Effector memory CD8-positive, alpha-beta T cell (primary cell): Measurements from ENCODE around the gene TIMP2.

Experiments used
- ATAC-seq: fragments of 150-1000 bp; cut with Tn5 transposase; replicated peaks from 2 replicates; pipeline ENCODE4 v1.10.0; 2021; ENCODE audit warnings: mild to moderate bottlenecking, moderate library complexity
- DNase-seq, 3 experiments: peaks; one replicate each; pipeline ENCODE4 v3.0.0; 2021
- H3K27ac Mint-ChIP-seq, 2 donors: one replicate each; pipeline ENCODE4 v1.8.0; 2022; ENCODE audit warnings: mild to moderate bottlenecking in 2 of 2, mixed read lengths in 2 of 2, moderate library complexity in 2 of 2
- H3K27me3 Mint-ChIP-seq, 2 donors: one replicate each; pipeline ENCODE4 v1.8.0; 2022; ENCODE audit warnings: mixed read lengths in 2 of 2
- H3K36me3 Mint-ChIP-seq: one replicate; pipeline ENCODE4 v1.8.0; 2022; ENCODE audit warnings: mild to moderate bottlenecking, moderate library complexity, mixed read lengths; ENCODE audit not compliant: insufficient read depth
- H3K4me1 Mint-ChIP-seq, 2 donors: one replicate each; pipeline ENCODE4 v1.8.0; 2022; ENCODE audit warnings: low read depth in 2 of 2, mixed read lengths in 2 of 2
- H3K4me3 Mint-ChIP-seq, 2 donors: one replicate each; pipeline ENCODE4 v1.8.0; 2022; ENCODE audit warnings: mild to moderate bottlenecking in 2 of 2, mixed read lengths in 2 of 2, moderate library complexity in 2 of 2
- H3K9me3 Mint-ChIP-seq, 2 donors: one replicate each; pipeline ENCODE4 v1.8.0; 2022; ENCODE audit warnings: mixed read lengths in 2 of 2

TIMP2 gene

GRCh38 chr17:78933959-78934568 is 8.9 kb upstream of the TIMP2 start:
- Mint-ChIP-seq H3K36me3 (peaks cover 3% of the 10 kb centered on the region), H3K4me1 (peaks cover 10 to 17% of the 10 kb centered on the region in 2 donors), H3K4me3 (peak overlapping the region in 1 of 2 donors; percentile 61), H3K27ac (peak overlapping the region; percentile 57 to 89), H3K9me3 (no peaks in the 10 kb centered on the region), H3K27me3 (peaks cover 12 to 34% of the 10 kb centered on the region in 2 donors)
- no peak for ATAC-seq
- no peak for DNase-seq

GRCh38 chr17:78933025-78933958 is 8.1 kb upstream of the TIMP2 start:
- Mint-ChIP-seq H3K9me3 (no peaks in the 10 kb centered on the region), H3K27ac (peak overlapping the region; percentile 89 to 96), H3K4me3 (peak overlapping the region in 1 of 2 donors; percentile 61), H3K36me3 (peaks cover 3% of the 10 kb centered on the region), H3K27me3 (peaks cover 18 to 42% of the 10 kb centered on the region in 2 donors), H3K4me1 (peaks cover 10 to 17% of the 10 kb centered on the region in 2 donors)
- DNase-seq (peak; percentile 41 to 44 (median 42)), ATAC-seq (peak; percentile 100)

- Mint-ChIP-seq H3K9me3 (no peaks in the 10 kb centered on the region), H3K27ac (no peak overlapping the region), H3K27me3 (peaks cover 24 to 55% of the 10 kb centered on the region in 2 donors), H3K4me3 (no peak overlapping the region), H3K36me3 (peaks cover 3% of the 10 kb centered on the region), H3K4me1 (peaks cover 10 to 15% of the 10 kb centered on the region in 2 donors)
- DNase-seq: no peak
- ATAC-seq: no peak
These were observed 5.0 kb upstream of the TIMP2 start for GRCh38 chr17:78929908-78930775.

GRCh38 chr17:78925662-78926555 is 722 bp upstream of the TIMP2 start:
- DNase-seq (no peak), ATAC-seq (no peak)
- Mint-ChIP-seq H3K9me3 (no peaks in the 10 kb centered on the region), H3K4me1 (peaks cover 7 to 8% of the 10 kb centered on the region in 2 donors), H3K36me3 (no peaks in the 10 kb centered on the region), H3K27me3 (peaks cover 30 to 64% of the 10 kb centered on the region in 2 donors), H3K4me3 (peak overlapping the region; percentile 4), H3K27ac (no peak overlapping the region)

- ATAC-seq (peak; percentile 17), DNase-seq (no peak)
- Mint-ChIP-seq H3K36me3 (no peaks in the 10 kb centered on the region), H3K9me3 (no peaks in the 10 kb centered on the region), H3K4me3 (peak overlapping the region; percentile 78 to 82), H3K27me3 (peaks cover 43 to 68% of the 10 kb centered on the region in 2 donors), H3K4me1 (peaks cover 7 to 8% of the 10 kb centered on the region in 2 donors), H3K27ac (peak overlapping the region in 1 of 2 donors; percentile 26)
These were observed 571 bp downstream of the TIMP2 start for GRCh38 chr17:78924481-78925151.

- Mint-ChIP-seq H3K9me3 (no peaks in the 10 kb centered on the region), H3K36me3 (no peaks in the 10 kb centered on the region), H3K27me3 (peaks cover 42 to 63% of the 10 kb centered on the region in 2 donors), H3K4me3 (peak overlapping the region; percentile 78 to 82), H3K27ac (peak overlapping the region in 1 of 2 donors; percentile 26), H3K4me1 (peaks cover 7 to 8% of the 10 kb centered on the region in 2 donors)
- ATAC-seq (peak; percentile 72), DNase-seq (peak; percentile 38 to 48 (median 42))
These were observed 1.3 kb downstream of the TIMP2 start for GRCh38 chr17:78923660-78924453.

GRCh38 chr17:78922816-78923498 is 2.2 kb downstream of the TIMP2 start:
- no peaks in the 10 kb centered on the region for H3K9me3 Mint-ChIP-seq
- peaks cover 33 to 60% of the 10 kb centered on the region in 2 donors for H3K27me3 Mint-ChIP-seq
- no peak for DNase-seq
- ATAC-seq: no peak
- H3K4me3 Mint-ChIP-seq: peak overlapping the region; percentile 20 to 82
- peaks cover 3% of the 10 kb centered on the region for H3K36me3 Mint-ChIP-seq
- peak overlapping the region in 1 of 2 donors; percentile 26 for H3K27ac Mint-ChIP-seq
- peaks cover 7 to 8% of the 10 kb centered on the region in 2 donors for H3K4me1 Mint-ChIP-seq

- Mint-ChIP-seq H3K36me3 (peaks cover 3% of the 10 kb centered on the region), H3K4me3 (no peak overlapping the region), H3K9me3 (no peaks in the 10 kb centered on the region), H3K27me3 (peaks cover 37 to 62% of the 10 kb centered on the region in 2 donors), H3K27ac (no peak overlapping the region), H3K4me1 (peaks cover 7 to 8% of the 10 kb centered on the region in 2 donors)
- ATAC-seq (no peak), DNase-seq (no peak)
These were observed 3.7 kb downstream of the TIMP2 start for GRCh38 chr17:78921437-78921971.

GRCh38 chr17:78920528-78920927 is 4.7 kb downstream of the TIMP2 start:
- DNase-seq (no peak), ATAC-seq (no peak)
- H3K9me3 Mint-ChIP-seq: no peaks in the 10 kb centered on the region
- peaks cover 3% of the 10 kb centered on the region for H3K36me3 Mint-ChIP-seq
- H3K27ac Mint-ChIP-seq: no peak overlapping the region
- no peak overlapping the region for H3K4me3 Mint-ChIP-seq
- H3K4me1 Mint-ChIP-seq: peaks cover 7 to 8% of the 10 kb centered on the region in 2 donors
- peaks cover 41 to 64% of the 10 kb centered on the region in 2 donors for H3K27me3 Mint-ChIP-seq

GRCh38 chr17:78919861-78920450 is 5.2 kb downstream of the TIMP2 start:
- peaks cover 45 to 67% of the 10 kb centered on the region in 2 donors for H3K27me3 Mint-ChIP-seq
- no peak for DNase-seq
- H3K4me1 Mint-ChIP-seq: peaks cover 7 to 8% of the 10 kb centered on the region in 2 donors
- no peak overlapping the region for H3K4me3 Mint-ChIP-seq
- no peak for ATAC-seq
- H3K36me3 Mint-ChIP-seq: peaks cover 3% of the 10 kb centered on the region
- no peaks in the 10 kb centered on the region for H3K9me3 Mint-ChIP-seq
- H3K27ac Mint-ChIP-seq: no peak overlapping the region
